HepG2 (cell line): ENCODE data around the gene DCAKD. TPM values are rescaled to one million over a fixed set of nuclear protein-coding genes. Genes with fewer than 3 reads are reported as not detected.

Experiments used
- ATF7-NPFF ChIP-seq: sonication (generic); formaldehyde crosslinking; IDR thresholded peaks from 2 replicates; pipeline ENCODE4 v1.8.1; 2023; ENCODE audit warnings: mild to moderate bottlenecking, low read depth, missing genetic modification reagents, moderate library complexity
- NFE2L1 ChIP-seq: sonication (generic); formaldehyde crosslinking; IDR thresholded peaks from 2 replicates; pipeline ENCODE4 v1.4.0; 2020; ENCODE audit warnings: missing genetic modification reagents, mild to moderate bottlenecking, borderline replicate concordance
- TBX3 ChIP-seq: fragments of 450-650 bp; IDR thresholded peaks from 2 replicates; pipeline ENCODE4 v1.6.1; 2017; ENCODE audit warnings: antibody characterized with exemption, mild to moderate bottlenecking, inconsistent platforms, borderline replicate concordance
- TRIM24 ChIP-seq: sonication (generic); formaldehyde crosslinking; IDR thresholded peaks from 2 replicates; pipeline ENCODE4 v1.8.0; 2022; ENCODE audit warnings: mild to moderate bottlenecking, missing genetic modification reagents
- ZNF20 ChIP-seq: sonication (generic); formaldehyde crosslinking; IDR thresholded peaks from 2 replicates; pipeline ENCODE4 v1.4.0; 2020; ENCODE audit warnings: mild to moderate bottlenecking, moderate library complexity, missing genetic modification reagents
- ZNF350 ChIP-seq: sonication (generic); formaldehyde crosslinking; IDR thresholded peaks from 2 replicates; pipeline ENCODE4 v1.4.0; 2020; ENCODE audit warnings: mild to moderate bottlenecking, low read depth, missing genetic modification reagents, borderline replicate concordance
- ZNF749 ChIP-seq: sonication (generic); formaldehyde crosslinking; IDR thresholded peaks from 2 replicates; pipeline ENCODE4 v1.8.0; 2022; ENCODE audit warnings: mild to moderate bottlenecking, missing genetic modification reagents, moderate library complexity, borderline replicate concordance
- polyA plus RNA-seq, 8 experiments: library from polyadenylated mRNA; depleted of rRNA in 3 of 8; stranded (reverse) in 7 of 8; unstranded in 1 of 8; fragments of >200 nt; fragmentation: Illumina TruSeq in 4 of 8; extraction: Trizol in 4 of 8; gene quantifications; 2 replicates each; pipeline versions ENCODE4 v1.2.1 to v1.2.3, GENCODE V29; 2011 to 2016; ENCODE audit warnings: low read depth in 4 of 8, missing spikeins in 1 of 8, mixed read lengths in 1 of 8; ENCODE audit not compliant: insufficient read depth in 1 of 8
- total RNA-seq, 5 experiments: library from RNA; depleted of rRNA; stranded (reverse); fragments of >200 nt; fragmentation: Illumina TruSeq; extraction: Trizol; gene quantifications; 2 replicates each; pipeline ENCODE4 v1.2.3, GENCODE V29; 2016; ENCODE audit warnings: low read depth in 1 of 5
- TF ChIP-seq, protein P1 (sequence below): sonication (generic); formaldehyde crosslinking; IDR thresholded peaks from 2 replicates; pipeline ENCODE4 v1.5.1; 2020; ENCODE audit warnings: missing genetic modification reagents, mild to moderate bottlenecking, borderline replicate concordance
- TF ChIP-seq, protein P2 (sequence below): IDR thresholded peaks from 2 replicates; pipeline ENCODE4 v1.6.1; 2016; ENCODE audit warnings: mild to moderate bottlenecking
- TF ChIP-seq, protein P3 (sequence below): sonication (generic); formaldehyde crosslinking; IDR thresholded peaks from 2 replicates; pipeline ENCODE4 v1.8.0; 2022; ENCODE audit warnings: missing genetic modification reagents, mild to moderate bottlenecking, borderline replicate concordance
- TF ChIP-seq, protein P4 (sequence below): sonication (generic); formaldehyde crosslinking; IDR thresholded peaks from 2 replicates; pipeline ENCODE4 v1.5.1; 2020; ENCODE audit warnings: mild to moderate bottlenecking, missing genetic modification reagents
- TF ChIP-seq, protein P5 (sequence below): sonication (generic); formaldehyde crosslinking; conservative IDR thresholded peaks from 2 replicates; pipeline ENCODE4 v1.4.0; 2020; ENCODE audit warnings: missing genetic modification reagents
- TF ChIP-seq, protein P6 (sequence below): sonication (generic); formaldehyde crosslinking; IDR thresholded peaks from 2 replicates; pipeline ENCODE4 v1.4.0; 2020; ENCODE audit warnings: missing genetic modification reagents

Gene DCAKD
- total and polyA plus RNA-seq, 2 of the 13 experiments (the other 11 are each of a cell fraction or from before 2014, with no cell fraction given): 25.9 to 29.2 TPM

DNA sequence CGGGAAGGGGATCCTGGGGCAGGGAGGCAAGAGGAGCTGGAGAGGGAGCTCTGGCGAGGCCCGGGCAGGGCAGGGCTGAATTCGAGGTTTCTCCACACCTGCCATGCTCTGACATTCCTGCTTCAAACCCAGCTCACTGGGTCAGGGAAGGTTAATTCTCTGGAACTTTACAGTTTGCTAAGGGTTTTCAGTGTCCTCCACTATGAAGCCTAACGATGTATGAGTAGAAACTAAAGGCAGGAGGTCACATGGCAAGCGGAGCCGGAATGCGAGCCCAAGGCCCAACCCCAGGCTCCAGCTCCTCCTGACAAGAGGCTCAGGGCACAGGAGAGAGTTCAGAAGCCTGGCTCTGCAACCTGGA, 29.2 kb downstream of the DCAKD start (continued):
- TF ChIP-seq, protein P1, sequence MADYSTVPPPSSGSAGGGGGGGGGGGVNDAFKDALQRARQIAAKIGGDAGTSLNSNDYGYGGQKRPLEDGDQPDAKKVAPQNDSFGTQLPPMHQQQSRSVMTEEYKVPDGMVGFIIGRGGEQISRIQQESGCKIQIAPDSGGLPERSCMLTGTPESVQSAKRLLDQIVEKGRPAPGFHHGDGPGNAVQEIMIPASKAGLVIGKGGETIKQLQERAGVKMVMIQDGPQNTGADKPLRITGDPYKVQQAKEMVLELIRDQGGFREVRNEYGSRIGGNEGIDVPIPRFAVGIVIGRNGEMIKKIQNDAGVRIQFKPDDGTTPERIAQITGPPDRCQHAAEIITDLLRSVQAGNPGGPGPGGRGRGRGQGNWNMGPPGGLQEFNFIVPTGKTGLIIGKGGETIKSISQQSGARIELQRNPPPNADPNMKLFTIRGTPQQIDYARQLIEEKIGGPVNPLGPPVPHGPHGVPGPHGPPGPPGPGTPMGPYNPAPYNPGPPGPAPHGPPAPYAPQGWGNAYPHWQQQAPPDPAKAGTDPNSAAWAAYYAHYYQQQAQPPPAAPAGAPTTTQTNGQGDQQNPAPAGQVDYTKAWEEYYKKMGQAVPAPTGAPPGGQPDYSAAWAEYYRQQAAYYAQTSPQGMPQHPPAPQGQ (CRISPR knock-in tag): no peak
- TF ChIP-seq, protein P2, sequence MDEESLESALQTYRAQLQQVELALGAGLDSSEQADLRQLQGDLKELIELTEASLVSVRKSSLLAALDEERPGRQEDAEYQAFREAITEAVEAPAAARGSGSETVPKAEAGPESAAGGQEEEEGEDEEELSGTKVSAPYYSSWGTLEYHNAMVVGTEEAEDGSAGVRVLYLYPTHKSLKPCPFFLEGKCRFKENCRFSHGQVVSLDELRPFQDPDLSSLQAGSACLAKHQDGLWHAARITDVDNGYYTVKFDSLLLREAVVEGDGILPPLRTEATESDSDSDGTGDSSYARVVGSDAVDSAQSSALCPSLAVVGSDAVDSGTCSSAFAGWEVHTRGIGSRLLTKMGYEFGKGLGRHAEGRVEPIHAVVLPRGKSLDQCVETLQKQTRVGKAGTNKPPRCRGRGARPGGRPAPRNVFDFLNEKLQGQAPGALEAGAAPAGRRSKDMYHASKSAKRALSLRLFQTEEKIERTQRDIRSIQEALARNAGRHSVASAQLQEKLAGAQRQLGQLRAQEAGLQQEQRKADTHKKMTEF (CRISPR knock-in tag): no peak
- TF ChIP-seq ATF7-NPFF (peak; percentile 24; the same call in 1 of the 2 replicates), TRIM24 (CRISPR knock-in tag) (no peak), ZNF749 (CRISPR knock-in tag) (no peak), ZNF20 (CRISPR knock-in tag) (0 out of 2 replicates have a peak, but pooled peaks have one; percentile 28), ZNF350 (CRISPR knock-in tag) (0 out of 2 replicates have a peak, but pooled peaks have one; percentile 1), NFE2L1 (CRISPR knock-in tag) (0 out of 2 replicates have a peak, but pooled peaks have one; percentile 44), TBX3 (no peak)
- TF ChIP-seq, protein P3, sequence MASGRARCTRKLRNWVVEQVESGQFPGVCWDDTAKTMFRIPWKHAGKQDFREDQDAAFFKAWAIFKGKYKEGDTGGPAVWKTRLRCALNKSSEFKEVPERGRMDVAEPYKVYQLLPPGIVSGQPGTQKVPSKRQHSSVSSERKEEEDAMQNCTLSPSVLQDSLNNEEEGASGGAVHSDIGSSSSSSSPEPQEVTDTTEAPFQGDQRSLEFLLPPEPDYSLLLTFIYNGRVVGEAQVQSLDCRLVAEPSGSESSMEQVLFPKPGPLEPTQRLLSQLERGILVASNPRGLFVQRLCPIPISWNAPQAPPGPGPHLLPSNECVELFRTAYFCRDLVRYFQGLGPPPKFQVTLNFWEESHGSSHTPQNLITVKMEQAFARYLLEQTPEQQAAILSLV (CRISPR knock-in tag): 0 out of 2 replicates have a peak, but pooled peaks have one; percentile 2
- TF ChIP-seq, protein P4, sequence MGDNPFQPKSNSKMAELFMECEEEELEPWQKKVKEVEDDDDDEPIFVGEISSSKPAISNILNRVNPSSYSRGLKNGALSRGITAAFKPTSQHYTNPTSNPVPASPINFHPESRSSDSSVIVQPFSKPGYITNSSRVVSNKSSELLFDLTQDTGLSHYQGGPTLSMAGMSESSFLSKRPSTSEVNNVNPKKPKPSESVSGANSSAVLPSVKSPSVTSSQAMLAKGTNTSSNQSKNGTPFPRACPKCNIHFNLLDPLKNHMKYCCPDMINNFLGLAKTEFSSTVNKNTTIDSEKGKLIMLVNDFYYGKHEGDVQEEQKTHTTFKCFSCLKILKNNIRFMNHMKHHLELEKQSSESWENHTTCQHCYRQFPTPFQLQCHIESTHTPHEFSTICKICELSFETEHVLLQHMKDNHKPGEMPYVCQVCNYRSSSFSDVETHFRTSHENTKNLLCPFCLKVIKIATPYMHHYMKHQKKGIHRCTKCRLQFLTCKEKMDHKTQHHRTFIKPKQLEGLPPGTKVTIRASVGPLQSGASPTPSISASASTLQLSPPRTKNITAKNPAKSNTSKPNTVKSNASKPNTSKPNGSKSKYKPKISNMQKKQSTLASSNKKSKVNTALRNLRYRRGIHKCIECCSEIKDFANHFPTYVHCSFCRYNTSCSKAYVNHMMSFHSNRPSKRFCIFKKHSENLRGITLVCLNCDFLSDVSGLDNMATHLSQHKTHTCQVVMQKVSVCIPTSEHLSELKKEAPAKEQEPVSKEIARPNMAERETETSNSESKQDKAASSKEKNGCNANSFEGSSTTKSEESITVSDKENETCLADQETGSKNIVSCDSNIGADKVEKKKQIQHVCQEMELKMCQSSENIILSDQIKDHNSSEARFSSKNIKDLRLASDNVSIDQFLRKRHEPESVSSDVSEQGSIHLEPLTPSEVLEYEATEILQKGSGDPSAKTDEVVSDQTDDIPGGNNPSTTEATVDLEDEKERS (CRISPR knock-in tag): no peak
- TF ChIP-seq, protein P5, sequence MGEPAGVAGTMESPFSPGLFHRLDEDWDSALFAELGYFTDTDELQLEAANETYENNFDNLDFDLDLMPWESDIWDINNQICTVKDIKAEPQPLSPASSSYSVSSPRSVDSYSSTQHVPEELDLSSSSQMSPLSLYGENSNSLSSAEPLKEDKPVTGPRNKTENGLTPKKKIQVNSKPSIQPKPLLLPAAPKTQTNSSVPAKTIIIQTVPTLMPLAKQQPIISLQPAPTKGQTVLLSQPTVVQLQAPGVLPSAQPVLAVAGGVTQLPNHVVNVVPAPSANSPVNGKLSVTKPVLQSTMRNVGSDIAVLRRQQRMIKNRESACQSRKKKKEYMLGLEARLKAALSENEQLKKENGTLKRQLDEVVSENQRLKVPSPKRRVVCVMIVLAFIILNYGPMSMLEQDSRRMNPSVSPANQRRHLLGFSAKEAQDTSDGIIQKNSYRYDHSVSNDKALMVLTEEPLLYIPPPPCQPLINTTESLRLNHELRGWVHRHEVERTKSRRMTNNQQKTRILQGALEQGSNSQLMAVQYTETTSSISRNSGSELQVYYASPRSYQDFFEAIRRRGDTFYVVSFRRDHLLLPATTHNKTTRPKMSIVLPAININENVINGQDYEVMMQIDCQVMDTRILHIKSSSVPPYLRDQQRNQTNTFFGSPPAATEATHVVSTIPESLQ (CRISPR knock-in tag): 0 out of 2 replicates have a peak, but pooled peaks have one; percentile 21
- TF ChIP-seq, protein P6, sequence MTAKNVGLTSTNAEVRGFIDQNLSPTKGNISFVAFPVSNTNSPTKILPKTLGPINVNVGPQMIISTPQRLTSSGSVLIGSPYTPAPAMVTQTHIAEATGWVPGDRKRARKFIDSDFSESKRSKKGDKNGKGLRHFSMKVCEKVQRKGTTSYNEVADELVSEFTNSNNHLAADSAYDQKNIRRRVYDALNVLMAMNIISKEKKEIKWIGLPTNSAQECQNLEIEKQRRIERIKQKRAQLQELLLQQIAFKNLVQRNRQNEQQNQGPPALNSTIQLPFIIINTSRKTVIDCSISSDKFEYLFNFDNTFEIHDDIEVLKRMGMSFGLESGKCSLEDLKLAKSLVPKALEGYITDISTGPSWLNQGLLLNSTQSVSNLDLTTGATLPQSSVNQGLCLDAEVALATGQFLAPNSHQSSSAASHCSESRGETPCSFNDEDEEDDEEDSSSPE (CRISPR knock-in tag): peak; percentile 1; the same call in 1 of the 2 replicates
- TF ChIP-seq, all 625 proteins: peak for 9
